Tibial artery (tissue), 4 donors: ENCODE measurements around the gene TCEA3.
"Not testable (repeated sequence)": the region's sequence is repeated elsewhere in the genome, so short reads cannot be mapped to it uniquely, and the experiment has no call there.

Experiments used
- DNase-seq, 2 donors: peaks; one replicate each; pipeline ENCODE4 v3.0.0-alpha.2; 2019
- H3K27ac ChIP-seq, 2 donors: fragments of 200-600 bp; sonication (generic) in 1 of 2; 1 replicate in 1 of 2; 2 replicates in 1 of 2; pipeline ENCODE4 v1.5.1; 2018 to 2019; ENCODE audit warnings: mild to moderate bottlenecking in 1 of 2
- H3K27me3 ChIP-seq, 2 donors: fragments of 200-600 bp; sonication (generic) in 1 of 2; one replicate each; pipeline versions ENCODE4 v1.5.1 to v1.6.0; 2016 to 2019
- H3K36me3 ChIP-seq, 3 donors: fragments of 200-600 bp; sonication (generic) in 2 of 3; one replicate each; pipeline ENCODE4 v1.5.1; 2016 to 2019; ENCODE audit warnings: mild to moderate bottlenecking in 2 of 3
- H3K4me1 ChIP-seq, 4 donors: fragments of 200-600 bp; sonication (generic) in 2 of 4; 1 replicate in 3 of 4; 2 replicates in 1 of 4; pipeline ENCODE4 v1.5.1; 2016 to 2019
- H3K4me3 ChIP-seq, 2 donors: fragments of 200-600 bp; sonication (generic) in 1 of 2; 1 replicate in 1 of 2; 2 replicates in 1 of 2; pipeline ENCODE4 v1.5.1; 2018 to 2019; ENCODE audit warnings: mild to moderate bottlenecking in 2 of 2
- H3K9me3 ChIP-seq, 3 donors: fragments of 200-600 bp; sonication (generic) in 1 of 3; one replicate each; pipeline ENCODE4 v1.5.1; 2016 to 2019
- intact Hi-C: fragments of 100-400 bp; cut with DNase I; formaldehyde crosslinking; loops from one replicate; pipeline ENCODE4 v1.15.0; 2023; ENCODE audit warnings: low total_unique reads
- TF ChIP-seq, protein P1 (sequence below), 2 experiments: fragments of 200-600 bp in 1 of 2; fragments of 450-650 bp in 1 of 2; IDR thresholded peaks; one replicate each; pipeline ENCODE4 v1.5.1; 2017 to 2019; ENCODE audit warnings: antibody characterized with exemption in 2 of 2, mild to moderate bottlenecking in 1 of 2, moderate library complexity in 1 of 2

Gene TCEA3

DNA sequence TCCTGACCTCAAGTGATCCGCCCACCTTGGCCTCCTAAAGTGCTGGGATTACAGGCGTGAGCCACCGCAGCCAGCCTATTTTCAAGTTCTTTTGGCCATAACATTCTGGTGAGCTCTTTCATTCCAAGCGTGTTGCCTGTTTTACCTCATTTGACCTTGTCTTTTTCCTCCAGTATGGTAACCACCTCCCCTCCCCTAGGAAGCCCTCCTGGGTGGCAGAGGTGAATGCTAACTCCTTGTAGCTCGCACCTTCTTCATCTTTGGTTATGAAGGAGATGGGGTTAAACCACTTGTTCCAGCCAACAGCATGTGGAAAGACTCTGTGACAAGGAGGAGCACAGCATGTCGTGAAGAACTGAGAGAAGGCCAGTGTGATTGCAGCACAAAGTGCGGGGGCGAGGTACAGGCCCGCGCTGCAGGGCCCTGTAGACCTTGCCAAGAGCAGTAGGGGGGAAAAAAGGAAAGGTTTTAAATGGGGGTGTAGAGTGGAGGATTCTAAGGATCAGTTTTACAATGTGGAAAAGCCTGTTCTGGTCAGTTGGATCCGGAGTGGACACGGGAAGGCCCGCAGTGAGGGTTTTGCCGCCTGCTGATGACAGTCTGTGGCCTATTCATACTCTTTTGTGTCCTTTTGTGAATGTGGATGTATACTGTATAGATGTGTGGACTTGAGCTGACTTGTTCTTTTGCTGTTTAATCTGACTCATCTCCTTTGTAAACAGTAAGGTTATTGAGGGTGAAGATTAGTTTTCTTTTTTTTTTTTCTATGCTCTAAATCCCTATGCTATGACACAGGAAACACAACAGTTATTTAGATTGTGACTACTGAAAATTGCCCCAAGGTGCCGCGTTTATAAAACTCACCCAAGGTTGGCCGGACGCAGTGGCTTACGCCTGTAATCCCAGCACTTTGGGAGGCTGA, 47.4 kb downstream of the TCEA3 start:
- peak in 1 of 2 donors; percentile 76 for DNase-seq

DNA sequence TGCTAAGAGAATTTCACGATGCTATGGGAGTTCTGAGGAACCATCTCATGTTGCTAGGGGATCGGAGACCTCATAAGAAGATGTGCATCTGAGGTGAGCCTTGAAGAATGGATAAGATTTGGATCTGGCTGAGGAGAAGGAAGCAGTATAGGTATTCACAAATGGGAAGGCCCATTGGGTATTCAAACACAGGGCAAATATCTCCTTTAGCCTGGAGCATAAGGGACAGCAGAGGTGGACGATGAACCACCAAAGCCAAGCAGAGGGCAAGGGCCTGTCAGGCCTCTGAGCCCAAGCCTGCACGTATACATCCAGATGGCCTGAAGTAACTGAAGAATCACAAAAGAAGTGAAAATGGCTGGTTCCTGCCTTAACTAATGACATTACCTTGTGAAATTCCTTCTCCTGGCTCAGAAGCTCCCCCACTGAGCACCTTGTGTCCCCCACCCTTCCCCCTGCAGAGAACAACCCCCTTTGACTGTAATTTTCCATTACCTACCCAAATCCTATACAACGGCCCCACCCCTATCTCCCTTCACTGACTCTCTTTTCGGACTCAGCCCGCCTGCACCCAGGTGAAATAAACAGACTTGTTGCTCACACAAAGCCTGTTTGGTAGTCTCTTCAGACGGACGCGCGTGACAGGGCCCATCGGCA, 50.3 kb downstream of the TCEA3 start:
- H3K36me3 ChIP-seq, intact Hi-C loops, H3K4me3 ChIP-seq, DNase-seq, H3K9me3 ChIP-seq, H3K27ac ChIP-seq, H3K27me3 ChIP-seq: not testable (repeated sequence)
- peaks cover 0 to 39% (median 28%) of the 10 kb centered on the region in 4 donors for H3K4me1 ChIP-seq

More for the DNA sequence above, 47.4 kb downstream of the TCEA3 start:
- intact Hi-C loops = no loop called here
- H3K27me3 ChIP-seq = no peaks in the 10 kb centered on the region
- H3K4me3 ChIP-seq = no peak overlapping the region
- peaks cover 6 to 19% (median 8%) of the 10 kb centered on the region in 3 donors for H3K36me3 ChIP-seq
- H3K4me1 ChIP-seq = peaks cover 0 to 13% (median 5%) of the 10 kb centered on the region in 4 donors
- peak overlapping the region; percentile 40 to 47 for H3K27ac ChIP-seq
- TF ChIP-seq, protein P1, sequence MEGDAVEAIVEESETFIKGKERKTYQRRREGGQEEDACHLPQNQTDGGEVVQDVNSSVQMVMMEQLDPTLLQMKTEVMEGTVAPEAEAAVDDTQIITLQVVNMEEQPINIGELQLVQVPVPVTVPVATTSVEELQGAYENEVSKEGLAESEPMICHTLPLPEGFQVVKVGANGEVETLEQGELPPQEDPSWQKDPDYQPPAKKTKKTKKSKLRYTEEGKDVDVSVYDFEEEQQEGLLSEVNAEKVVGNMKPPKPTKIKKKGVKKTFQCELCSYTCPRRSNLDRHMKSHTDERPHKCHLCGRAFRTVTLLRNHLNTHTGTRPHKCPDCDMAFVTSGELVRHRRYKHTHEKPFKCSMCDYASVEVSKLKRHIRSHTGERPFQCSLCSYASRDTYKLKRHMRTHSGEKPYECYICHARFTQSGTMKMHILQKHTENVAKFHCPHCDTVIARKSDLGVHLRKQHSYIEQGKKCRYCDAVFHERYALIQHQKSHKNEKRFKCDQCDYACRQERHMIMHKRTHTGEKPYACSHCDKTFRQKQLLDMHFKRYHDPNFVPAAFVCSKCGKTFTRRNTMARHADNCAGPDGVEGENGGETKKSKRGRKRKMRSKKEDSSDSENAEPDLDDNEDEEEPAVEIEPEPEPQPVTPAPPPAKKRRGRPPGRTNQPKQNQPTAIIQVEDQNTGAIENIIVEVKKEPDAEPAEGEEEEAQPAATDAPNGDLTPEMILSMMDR (IDR thresholded peaks at IDR 0.05) = no peak
- no peaks in the 10 kb centered on the region for H3K9me3 ChIP-seq

DNA sequence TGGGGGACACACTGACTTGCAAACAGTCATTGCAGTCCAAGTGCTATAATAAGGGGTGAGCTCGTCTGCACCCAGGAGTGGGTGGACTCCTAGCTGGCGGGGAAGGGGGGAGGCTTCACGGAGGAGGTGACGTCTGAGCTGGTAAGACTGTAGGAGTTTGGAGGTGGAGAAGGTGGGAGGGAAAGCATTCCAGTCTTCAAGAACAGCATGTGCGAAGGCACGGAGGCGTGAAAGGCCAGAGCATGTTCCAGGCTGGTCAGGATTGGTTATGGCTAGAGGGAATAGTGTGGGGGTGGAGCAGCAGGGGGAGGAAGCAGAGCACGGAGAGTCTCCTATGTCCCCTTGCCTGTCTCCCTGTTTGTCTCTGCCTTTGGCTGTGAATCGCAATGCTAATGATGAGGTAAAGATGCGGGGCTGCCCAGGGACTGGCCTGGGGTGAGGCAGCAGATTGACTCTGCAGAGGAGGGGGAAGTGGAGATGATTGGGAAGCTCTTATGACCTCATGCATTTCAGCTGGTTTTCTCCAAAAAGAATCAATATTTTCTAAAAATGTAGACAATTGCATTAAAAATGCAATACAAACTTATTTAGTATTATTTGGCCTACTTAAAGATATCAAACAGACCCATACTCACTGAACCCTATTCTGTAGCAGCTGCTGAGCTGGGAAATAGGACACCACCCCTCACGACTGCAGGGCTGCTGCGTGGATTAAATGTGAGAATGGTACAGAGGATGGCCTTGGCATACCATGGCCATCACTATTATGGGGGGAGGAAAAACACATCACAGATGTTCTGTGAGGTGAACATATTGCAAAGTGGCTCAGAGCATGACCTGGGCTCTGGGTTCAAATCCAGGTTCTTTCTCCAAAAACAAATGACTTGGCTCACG, 52.3 kb downstream of the TCEA3 start:
- Histone ChIP-seq H3K27ac (no peak overlapping the region), H3K36me3 (no peaks in the 10 kb centered on the region), H3K4me3 (no peak overlapping the region), H3K4me1 (peaks cover 0 to 41% (median 30%) of the 10 kb centered on the region in 4 donors), H3K27me3 (no peaks in the 10 kb centered on the region), H3K9me3 (no peaks in the 10 kb centered on the region)
- TF ChIP-seq, protein P1 (IDR thresholded peaks at IDR 0.05) = no peak
- intact Hi-C loops = no loop called here
- DNase-seq = no peak

DNA sequence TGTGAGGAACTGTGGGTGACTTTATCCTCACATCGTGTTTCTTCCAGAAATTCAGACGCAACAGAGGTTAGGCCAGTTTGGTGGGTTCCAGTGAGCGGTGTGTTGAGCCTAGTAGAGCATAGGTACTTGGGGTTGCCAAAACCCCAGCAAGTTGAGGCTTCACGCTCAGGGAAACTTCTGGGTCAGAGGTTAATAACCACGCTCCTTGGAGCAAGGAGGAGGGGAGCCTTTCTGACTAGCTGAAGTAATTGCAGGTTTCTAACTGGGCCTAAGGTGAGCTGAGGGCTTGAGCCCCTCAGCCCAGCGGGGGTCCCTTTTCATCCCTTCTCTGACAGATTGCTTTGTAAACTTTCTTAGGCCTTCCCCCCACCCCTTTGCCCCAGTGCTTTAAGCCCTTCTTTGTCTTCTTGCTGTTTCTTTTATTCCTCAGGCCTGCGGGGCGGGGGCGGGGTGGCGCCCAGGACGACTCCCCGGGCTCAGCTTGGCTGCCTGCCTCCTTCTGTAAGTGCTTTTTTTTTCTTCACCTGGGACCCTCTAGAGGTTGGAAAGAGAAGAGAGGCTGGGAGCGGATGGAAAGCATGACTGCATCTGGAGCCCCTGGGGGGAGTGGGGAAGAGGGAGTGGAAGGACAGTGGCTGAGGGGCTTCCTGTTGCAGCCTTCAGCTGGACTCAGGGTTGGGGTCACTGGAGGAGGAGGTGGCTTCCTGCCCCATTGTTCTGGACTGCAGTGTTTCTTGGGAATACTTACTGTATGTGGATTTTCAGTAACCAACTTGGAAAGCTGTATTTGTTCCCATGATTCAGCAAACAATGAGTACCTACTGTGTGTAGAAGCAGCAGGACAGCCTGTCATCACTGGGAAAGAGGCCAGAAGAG, 53.6 kb downstream of the TCEA3 start:
- DNase-seq = no peak
- peaks cover under 1 to 8% (median 8%) of the 10 kb centered on the region in 3 donors for H3K36me3 ChIP-seq
- H3K4me1 ChIP-seq = peaks cover 0 to 47% (median 38%) of the 10 kb centered on the region in 4 donors
- no peaks in the 10 kb centered on the region for H3K27me3 ChIP-seq
- H3K4me3 ChIP-seq = no peak overlapping the region
- TF ChIP-seq, protein P1 (IDR thresholded peaks at IDR 0.05) = no peak
- H3K27ac ChIP-seq = peak overlapping the region; percentile 98 to 99
- intact Hi-C loops = no loop called here
- H3K9me3 ChIP-seq = no peaks in the 10 kb centered on the region

DNA sequence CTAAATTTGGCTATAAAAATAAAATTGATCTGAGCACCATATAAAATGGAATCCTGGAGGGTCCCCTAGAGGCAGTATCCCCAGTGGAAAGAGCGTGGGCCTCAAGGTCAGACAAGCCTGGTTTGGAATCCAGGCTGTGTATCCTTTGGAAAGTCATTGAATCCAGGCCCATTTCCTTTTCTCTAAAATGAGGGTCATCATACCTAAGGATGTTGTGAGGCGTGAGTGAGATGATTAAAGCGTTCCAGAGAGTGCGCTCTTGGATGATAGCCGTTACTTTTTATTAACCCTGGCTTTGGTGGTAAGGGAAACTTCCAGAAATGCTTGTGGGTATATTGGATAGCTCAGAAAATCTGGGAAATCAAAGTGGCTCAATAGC, 54.2 kb downstream of the TCEA3 start:
- H3K4me3 ChIP-seq = peak overlapping the region in 1 of 2 donors; percentile 95
- TF ChIP-seq, protein P1 (IDR thresholded peaks at IDR 0.05) = no peak
- no peaks in the 10 kb centered on the region for H3K27me3 ChIP-seq
- H3K27ac ChIP-seq = peak overlapping the region; percentile 98 to 99
- peaks cover 0 to 3% (median 0%) of the 10 kb centered on the region in 3 donors for H3K9me3 ChIP-seq
- DNase-seq = no peak
- peaks cover 7 to 14% (median 12%) of the 10 kb centered on the region in 3 donors for H3K36me3 ChIP-seq
- peaks cover 0 to 47% (median 39%) of the 10 kb centered on the region in 4 donors for H3K4me1 ChIP-seq
- intact Hi-C loops = no loop called here
